IPS-18c (cell line): Measurements from ENCODE around the gene NETO2.
"Not testable (repeated sequence)": the region's sequence is repeated elsewhere in the genome, so short reads cannot be mapped to it uniquely, and the experiment has no call there.

Experiments used
- H3K4me3 ChIP-seq: 2 replicates; pipeline ENCODE4 v1.7.0; 2013; ENCODE audit warnings: low read depth, mild to moderate bottlenecking, low read length, moderate library complexity; ENCODE audit not compliant: insufficient read depth
- H3K9me3 ChIP-seq: one replicate; pipeline ENCODE4 v1.6.1; 2013; ENCODE audit warnings: mild to moderate bottlenecking, low read length, moderate library complexity; ENCODE audit not compliant: control insufficient read depth, insufficient read depth

Gene NETO2

DNA sequence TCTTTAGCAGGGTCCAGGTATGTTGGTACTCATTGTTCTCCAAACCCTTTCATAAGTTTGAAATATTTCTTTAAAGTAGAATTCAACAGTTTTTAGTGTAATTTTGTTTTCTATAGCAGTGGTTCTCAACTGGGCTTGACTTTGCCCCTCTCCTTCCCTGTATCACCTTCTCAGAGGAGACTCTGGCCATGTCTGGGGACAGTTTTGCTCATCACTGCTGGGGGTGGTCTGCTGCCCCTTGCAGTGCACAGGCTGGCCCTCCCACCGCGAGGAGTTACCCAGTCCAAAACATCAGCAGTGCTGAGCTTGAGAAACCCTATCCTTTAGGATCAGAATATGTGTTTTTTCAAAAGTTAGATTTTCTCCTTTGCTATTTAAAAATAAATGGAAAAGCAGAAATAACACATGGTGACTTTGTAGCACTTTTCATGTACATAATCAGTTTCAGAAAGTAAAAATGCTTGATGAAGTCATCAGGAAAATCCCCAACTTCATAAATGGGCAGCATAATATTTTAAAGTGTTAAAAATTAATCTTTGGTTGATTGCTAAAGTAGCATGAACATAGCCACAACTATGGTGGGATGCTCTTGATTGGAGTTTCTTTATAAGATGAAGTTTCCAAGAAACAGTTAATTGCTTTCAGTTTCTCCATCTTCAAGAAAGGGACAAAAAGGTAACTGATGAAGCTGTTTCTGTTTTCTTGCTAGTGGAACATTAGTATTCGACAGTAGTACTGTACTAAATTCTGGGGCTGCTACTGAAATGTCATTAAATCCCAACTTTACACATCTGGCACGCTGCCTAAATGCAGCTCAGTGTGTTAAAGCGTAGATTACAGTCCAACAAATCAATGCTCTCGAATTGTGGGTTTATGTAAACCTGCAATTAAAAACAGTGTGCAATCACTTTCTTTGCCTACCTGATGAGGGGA lies 70.3 kb downstream of the NETO2 start:
- Histone ChIP-seq H3K9me3 (peaks cover 2% of the 10 kb centered on the region), H3K4me3 (no peak overlapping the region)

DNA sequence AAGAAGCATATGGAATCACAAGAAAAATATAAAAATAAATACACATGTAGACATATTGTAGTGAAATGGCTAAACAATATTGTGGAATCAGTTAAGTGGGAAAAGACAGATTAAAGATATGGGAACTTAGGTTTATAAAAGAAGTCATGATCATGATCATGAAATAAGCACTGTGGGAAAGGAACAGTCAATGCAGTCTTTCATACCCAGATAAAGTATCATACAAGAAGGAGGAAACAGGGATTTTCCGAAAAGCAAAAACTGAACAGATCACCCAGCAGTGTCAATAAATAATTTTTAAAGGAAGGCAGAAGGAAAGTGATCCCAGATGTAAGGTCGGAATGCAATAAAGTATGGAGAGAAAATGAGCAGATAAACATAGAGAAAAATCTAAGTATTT lies 71.6 kb downstream of the NETO2 start:
- Histone ChIP-seq H3K9me3 (peaks cover 2% of the 10 kb centered on the region), H3K4me3 (no peak overlapping the region)

DNA sequence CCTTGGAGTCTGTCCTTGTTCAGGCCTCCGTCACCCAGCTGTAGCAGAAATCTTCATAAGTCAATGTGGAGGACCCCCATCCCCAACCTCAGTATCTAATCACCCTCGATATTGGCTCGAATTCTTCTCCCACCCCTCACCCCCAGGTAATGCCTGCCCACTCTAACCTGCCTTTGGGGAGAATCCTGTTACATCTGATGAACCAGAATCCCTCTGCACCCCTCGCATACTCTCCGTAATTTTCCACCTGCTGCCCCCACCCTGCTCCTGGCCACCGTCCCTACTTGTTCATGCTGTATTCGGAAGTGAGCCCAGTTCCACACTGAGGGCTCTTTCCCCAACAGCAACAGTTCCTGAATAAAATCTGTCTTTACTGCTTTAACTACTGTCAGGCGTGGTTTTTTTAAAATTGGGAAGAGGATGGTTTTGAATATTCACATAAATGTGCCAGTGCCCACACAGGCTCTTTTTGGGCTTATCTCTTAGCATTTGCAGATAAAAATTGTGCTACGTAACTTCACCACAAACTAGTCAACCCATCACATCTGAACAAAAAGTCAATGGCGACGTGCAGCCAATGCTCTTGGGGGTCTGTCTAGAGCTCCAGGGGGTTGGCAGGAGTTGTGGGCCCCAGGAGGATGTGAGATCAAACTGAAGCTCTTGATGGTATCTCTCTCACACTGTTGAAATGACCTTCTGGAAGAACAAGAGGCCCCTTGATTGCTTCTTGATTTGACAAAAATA lies 73.7 kb downstream of the NETO2 start:
- Histone ChIP-seq H3K9me3 (peaks cover 2% of the 10 kb centered on the region), H3K4me3 (no peak overlapping the region)

DNA sequence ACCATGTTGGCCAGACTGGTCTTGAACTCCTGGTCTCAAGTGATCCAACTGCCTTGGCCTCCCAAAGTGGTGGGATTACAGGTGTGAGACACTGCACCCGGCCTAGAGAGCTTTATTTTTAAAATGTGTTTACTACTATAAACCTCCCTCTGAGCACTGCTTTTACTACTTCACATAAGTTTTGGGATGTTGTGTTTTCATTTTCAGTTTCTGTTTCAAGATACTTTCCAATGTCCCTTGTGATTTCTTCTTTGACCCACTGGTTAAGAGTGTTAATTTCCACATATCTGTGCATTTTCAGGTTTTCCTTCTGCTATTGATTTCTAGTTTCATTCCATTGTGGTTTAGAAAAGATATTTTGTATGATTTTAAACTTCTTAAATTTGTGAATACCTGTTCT lies 74.4 kb downstream of the NETO2 start:
- Histone ChIP-seq H3K4me3 (no peak overlapping the region), H3K9me3 (no peaks in the 10 kb centered on the region)

DNA sequence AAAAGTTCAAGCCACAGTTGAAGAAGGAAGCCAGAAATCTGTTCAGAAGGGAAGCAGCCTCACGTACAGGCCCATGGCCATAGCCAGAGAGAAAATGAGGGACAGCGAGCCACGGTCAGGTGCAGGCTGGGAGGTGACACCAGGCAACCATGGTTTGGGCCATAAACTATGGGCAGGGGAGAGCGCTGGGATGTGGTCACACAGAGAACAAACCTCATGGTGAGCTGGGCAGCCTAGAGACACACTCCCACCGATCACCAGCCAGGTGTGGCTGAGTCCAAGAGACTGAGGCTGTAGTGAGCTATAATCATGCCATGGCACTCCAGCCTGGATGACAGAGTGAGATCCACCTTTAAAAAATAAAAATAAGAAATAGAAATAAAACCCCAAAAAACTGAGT lies 76.5 kb downstream of the NETO2 start:
- Histone ChIP-seq H3K9me3 (peaks cover 7% of the 10 kb centered on the region), H3K4me3 (no peak overlapping the region)

DNA sequence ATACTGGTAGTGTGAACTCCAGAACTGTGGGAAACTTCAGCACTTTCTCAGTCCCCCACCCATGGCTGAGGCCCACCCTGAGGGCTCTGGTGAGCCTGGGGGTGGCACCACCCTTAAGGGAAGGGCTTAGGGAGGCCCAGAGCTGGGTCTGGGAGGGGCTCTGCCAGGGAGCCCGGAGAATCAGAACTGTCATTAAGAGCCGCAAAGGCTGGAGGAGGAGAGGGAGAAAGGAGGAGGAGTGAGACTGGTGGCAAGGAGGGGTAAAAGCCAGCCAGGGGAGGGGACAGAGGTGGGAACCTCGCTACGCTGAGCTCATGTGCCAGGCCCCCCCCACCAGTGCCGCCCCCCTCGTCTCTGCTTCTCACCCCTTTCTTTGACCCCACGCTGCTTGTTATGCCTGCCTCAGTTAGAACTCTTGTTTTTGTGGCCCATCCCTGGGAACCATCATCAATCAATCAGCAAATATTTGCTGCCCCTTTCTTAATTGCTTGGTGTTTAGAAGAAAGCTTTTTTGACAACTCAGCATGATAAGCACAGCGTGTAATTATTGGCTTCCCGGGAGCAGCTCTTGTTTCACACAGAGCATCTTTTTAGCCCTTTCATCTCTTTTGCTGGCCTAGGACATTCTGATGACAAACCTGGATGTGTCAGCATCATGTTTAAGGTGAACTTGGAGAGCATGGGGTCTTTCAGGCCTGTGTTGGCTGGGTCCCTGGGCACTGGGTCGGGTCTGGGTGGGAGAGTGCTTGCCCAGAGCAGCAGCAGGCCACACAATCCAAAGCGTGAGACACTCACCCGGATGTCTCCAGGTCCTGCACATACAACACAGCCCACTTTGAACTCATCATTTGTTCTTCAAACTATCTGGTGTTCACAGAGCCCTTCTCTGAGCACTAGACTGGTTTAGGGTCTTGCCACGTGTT lies 77.7 kb downstream of the NETO2 start:
- peaks cover 7% of the 10 kb centered on the region for H3K9me3 ChIP-seq
- no peak overlapping the region for H3K4me3 ChIP-seq

DNA sequence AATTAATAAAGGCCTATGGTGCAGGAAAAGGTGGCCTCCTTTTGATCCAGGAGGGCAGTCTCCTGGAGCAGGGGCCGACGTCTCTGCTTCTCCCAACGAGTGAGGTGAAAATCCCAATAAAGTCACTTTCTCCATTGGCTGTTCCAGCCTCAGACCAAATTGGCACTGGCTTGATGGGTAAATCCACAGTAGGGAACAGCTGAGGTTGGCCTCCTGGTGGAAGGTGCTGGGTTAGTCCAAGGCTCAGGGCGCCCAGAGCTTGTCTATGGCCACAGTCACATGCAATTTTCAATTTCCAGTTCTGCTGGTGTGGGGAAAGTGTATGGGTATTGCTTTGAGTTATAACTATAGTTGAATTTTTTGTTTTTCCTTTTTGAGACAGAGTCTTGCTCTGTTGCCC lies 79.0 kb downstream of the NETO2 start:
- Histone ChIP-seq H3K9me3 (peaks cover 7% of the 10 kb centered on the region), H3K4me3 (no peak overlapping the region)

DNA sequence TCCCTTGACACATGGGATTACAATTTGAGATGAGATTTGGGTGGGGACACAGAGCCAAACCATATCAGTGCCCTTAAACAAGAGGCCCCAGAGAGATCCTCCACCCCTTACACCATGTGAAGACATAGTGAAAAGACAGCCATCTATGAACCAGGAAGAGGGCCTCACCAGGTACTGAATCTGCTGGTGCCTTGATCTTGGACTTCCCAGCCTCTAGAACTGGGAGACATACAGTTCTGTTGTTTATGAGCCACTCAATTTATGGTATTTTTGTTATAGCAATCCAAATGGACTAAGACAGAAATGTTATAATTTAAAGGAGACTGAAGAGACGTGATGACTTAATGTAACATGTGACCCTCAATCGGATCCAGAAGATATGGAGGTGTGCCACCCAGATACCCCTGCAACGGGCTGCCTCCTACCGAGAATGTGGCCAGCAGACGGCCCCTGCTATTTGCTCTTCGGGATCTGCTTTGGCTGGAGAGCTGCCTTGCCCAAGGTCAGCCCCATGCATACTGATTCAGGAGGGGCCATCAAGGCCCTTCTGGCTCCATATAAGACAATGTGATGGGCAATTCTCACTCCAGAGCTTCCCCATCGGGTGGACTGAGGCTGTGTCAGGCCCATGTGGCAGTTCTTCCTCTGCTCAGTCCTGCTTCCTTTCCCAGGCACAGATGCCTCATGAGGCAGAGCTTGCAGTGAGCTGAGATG lies 80.6 kb downstream of the NETO2 start:
- no peak overlapping the region for H3K4me3 ChIP-seq
- peaks cover 7% of the 10 kb centered on the region for H3K9me3 ChIP-seq

DNA sequence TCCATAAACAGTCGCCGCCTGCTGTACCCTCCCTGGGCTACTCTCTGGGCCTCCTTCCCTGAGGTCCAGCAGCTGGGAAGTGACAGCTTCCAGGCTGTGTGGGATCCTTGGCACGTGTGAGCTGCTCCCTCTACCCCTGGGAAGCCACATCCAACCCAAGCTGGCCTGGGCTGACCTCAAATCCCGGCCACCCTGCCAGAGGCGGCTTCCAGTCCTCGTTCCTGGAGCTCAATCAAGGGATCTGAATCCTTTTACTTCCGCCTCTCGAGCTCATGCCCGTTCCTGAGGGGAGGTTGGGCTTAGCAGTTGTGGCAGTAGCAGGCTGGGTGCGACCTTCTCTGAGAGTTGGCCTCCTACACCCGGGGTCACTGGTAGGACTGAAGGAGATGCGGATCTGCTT lies 82.5 kb downstream of the NETO2 start:
- H3K9me3 ChIP-seq: peaks cover 7% of the 10 kb centered on the region
- H3K4me3 ChIP-seq: no peak overlapping the region

DNA sequence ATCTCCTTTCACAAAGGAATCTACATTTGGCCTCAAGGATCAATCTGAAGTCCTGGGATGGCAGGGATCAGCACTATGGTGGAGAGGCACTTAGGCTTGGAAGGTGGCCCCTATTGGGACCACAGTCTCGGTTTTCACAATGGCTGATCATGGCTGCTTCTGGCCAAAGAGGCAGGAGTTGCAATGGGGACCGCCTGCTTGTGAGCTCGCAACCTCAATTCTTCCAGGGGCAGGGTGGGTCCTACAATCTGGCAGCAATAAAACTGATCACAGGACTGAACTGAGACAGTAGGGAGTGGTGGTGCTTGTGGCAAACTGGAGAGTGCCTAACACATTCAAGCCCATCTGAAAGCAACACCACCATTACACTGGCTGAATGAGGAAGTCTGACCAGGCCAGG lies 83.1 kb downstream of the NETO2 start:
- H3K4me3 ChIP-seq: no peak overlapping the region
- peaks cover 7% of the 10 kb centered on the region for H3K9me3 ChIP-seq

DNA sequence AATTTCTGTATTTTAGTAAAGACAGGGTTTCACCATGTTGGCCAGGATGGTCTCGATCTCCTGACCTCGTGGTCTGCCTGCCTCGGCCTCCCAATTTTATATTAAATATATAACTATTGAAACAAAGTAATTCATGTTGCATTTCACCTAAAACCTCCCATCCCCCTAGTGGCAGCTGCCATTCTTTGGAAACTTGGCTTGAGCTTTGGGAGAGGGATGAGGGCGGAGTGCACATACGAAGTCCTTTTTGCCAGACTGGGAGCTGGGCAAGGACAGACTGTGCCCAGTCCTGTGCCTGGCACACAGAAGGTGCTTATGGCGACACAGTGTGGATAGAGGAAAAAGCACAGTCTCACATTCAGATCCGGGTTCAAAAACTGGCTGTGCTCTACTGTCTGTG lies 83.8 kb downstream of the NETO2 start:
- Histone ChIP-seq H3K9me3 (peaks cover 9% of the 10 kb centered on the region), H3K4me3 (no peak overlapping the region)

DNA sequence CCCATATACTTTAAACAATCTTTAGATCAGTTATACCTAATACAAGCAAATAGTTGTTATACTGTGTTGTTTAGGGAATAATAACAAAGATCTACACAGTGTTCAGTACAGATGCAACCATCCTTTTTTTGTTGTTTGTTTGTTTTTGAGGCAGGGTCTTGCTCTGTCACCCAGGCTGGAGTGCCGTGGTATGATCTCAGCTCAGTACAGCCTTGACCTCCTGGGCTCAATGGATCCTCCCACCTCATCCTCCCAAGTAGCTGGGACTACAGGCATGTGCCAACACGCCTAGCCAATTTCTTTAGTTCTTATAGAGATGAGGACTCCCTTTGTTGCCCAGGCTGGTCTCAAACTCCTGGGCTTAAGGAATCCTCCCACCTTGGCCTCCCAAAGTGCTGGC lies 84.6 kb downstream of the NETO2 start:
- not testable (repeated sequence) for H3K9me3 ChIP-seq, H3K4me3 ChIP-seq

DNA sequence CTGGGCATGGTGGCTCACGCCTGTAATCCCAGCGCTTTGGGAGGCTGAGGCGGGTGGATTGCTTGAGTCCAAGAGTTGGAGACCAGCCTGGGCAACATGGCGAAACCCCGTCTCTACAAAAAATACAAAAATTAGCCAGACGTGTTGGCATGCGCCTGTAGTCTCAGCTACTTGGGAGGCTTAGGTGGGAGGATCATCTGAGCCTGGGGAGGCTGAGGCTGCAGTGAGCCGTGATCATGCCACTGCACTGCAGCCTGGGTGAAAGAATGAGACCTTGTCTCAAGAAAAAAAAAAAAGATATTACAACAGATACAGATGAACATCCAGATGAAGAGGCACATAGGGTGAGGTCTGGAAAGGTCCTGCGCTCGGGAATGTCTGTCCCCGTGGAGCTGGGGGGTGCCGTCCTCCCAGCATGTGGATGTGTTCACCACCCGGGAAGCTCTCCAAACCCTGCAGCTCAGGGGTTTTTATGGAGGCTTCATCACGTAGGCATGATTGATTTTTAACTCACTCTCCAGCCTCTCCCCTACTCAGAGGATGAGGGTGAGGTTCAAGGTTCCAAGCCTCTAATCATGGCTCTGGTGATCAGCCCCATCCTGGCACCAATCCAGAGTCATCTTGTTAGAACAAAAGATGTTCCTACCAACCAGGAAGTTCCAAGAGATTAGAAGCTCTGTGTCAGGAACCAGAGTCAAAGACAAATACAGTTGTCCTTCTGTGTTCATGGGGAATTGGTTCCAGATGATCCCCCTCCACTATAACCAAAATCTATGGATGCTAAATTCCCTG lies 85.3 kb downstream of the NETO2 start:
- H3K4me3 ChIP-seq: no peak overlapping the region
- peaks cover 7% of the 10 kb centered on the region for H3K9me3 ChIP-seq

DNA sequence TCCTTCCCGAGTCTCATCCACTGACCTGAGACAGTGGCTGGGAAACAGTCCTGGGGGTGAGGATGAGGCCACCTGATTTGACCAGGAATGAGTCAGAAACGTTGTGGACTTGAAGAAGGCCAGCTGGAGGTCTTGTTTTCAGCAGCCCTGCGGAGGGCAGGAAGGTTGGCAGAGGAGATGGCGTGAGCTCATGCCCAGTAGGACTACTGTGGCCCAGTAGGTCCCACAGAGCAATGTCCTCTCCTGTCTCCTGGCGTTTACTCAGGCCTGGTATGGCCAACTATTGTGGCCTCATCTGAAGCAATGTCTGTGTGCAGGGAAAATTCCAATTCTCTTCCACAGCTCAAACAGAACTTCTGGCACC lies 86.1 kb downstream of the NETO2 start:
- H3K9me3 ChIP-seq: peaks cover 5% of the 10 kb centered on the region
- H3K4me3 ChIP-seq: no peak overlapping the region

DNA sequence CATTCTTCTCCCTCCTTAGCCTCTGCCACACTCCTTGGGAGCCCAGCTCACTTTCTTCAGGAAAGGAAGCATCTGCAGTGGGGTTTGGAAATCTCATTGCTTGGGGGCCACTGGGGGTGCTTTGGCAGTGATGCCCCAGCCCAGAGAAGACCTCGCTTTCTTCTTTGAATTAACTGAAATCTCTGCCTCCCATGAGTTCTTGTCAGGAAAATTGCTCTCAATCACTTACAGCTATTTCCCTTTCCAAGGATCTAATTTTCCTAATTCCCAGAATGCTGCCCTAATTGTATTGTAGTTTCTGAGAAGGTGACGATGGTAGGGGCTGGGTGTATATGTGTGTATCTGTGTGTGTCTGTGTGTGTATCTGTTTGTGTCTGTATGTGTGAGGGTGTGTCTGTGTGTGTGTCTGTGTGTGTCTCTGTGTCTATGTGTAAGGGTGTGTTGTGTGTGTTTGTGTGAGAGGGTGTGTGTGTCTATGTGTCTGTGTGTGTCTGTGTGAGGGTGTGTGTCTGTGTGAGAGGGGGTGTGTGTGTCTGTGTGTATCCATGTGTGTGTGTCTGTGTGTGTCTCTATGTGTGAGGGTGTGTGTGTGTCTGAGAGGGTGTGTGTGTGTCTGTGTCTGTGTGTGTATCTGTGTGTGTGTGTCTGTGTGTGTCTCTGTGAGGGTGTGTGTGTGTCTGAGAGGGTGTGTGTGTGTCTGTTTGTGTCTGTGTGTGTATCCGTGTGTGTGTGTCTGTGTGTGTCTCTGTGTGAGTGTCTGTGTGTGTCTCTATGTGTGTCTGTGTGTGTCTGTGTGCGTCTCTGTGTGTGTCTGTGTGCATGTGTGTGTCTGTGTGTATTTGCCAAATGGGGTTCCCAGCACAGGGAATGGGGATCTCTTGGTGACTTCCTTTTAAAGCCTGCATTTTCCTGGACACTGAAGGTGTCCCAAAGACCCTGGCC lies 86.8 kb downstream of the NETO2 start:
- Histone ChIP-seq H3K4me3 (no peak overlapping the region), H3K9me3 (peaks cover 5% of the 10 kb centered on the region)
